ENCODE measurements around the gene PDE7B. TPM values are rescaled to one million over a fixed set of nuclear protein-coding genes. Genes with fewer than 3 reads are reported as not detected.

Gene PDE7B
- total and polyA plus RNA-seq, 2 of the 4 experiments (the other 2 are of a cell fraction), result 7.8 to 12.4 TPM

GRCh38 chr6:135866445-135867123 is 15.1 kb downstream of the PDE7B start:
- peak overlapping the region; percentile 80; the same call in 1 of the 2 replicates for H3K4me2 ChIP-seq (ENCODE audit: low read depth, low read length)
- BruUV-seq (replicated peaks), result no TSS peak
- no peak overlapping the region for H3K18ac ChIP-seq (ENCODE audit: low read depth, low read length)
- H3K79me1 ChIP-seq (ENCODE audit: low read depth in 1 of 2, low read length in 2 of 2), result peaks cover 26 to 33% of the 10 kb centered on the region in 2 experiments
- no peak for TF ChIP-seq RFX5 (IDR thresholded peaks at IDR 0.05; ENCODE audit: low read depth, low read length)
- no peak for TF ChIP-seq RAD21 (IDR thresholded peaks at IDR 0.05; ENCODE audit: low read length)
- TF ChIP-seq ELK1 (IDR thresholded peaks at IDR 0.05; ENCODE audit: borderline replicate concordance, low read depth, low read length), result no peak
- no peak for TF ChIP-seq CTCF (conservative IDR thresholded peaks at IDR 0.05; ENCODE audit: low read depth, low read length)
- no peak for TF ChIP-seq MAZ (IDR thresholded peaks at IDR 0.05; ENCODE audit: borderline replicate concordance, low read depth, low read length)
- no peak for TF ChIP-seq RCOR1 (IDR thresholded peaks at IDR 0.05; ENCODE audit: insufficient replicate concordance, low read length)
- TF ChIP-seq POLR2A (IDR thresholded peaks at IDR 0.05; ENCODE audit: low read depth, low read length), result no peak
- TF ChIP-seq USF2 (IDR thresholded peaks at IDR 0.05; ENCODE audit: low read depth, low read length), result no peak
- no peak for TF ChIP-seq FOS (IDR thresholded peaks at IDR 0.05; ENCODE audit: low read depth, low read length)
- no peak for TF ChIP-seq BHLHE40 (IDR thresholded peaks at IDR 0.05; ENCODE audit: low read depth, low read length)
- no peak for TF ChIP-seq CEBPB (IDR thresholded peaks at IDR 0.05; ENCODE audit: low read depth, low read length)
- TF ChIP-seq MXI1 (IDR thresholded peaks at IDR 0.05; ENCODE audit: borderline replicate concordance, low read depth, low read length), result no peak
- no peak for TF ChIP-seq MAFK (IDR thresholded peaks at IDR 0.05; ENCODE audit: low read depth, low read length)
- no peak for TF ChIP-seq NFE2L2 (IDR thresholded peaks at IDR 0.05; ENCODE audit: low read depth, low read length)
- TF ChIP-seq CHD1 (IDR thresholded peaks at IDR 0.05; ENCODE audit: low read depth, low read length), result no peak
- TF ChIP-seq SMC3 (IDR thresholded peaks at IDR 0.05; ENCODE audit: low read depth, low read length), result no peak
- H4K91ac ChIP-seq (ENCODE audit: insufficient read depth, low read depth, low read length), result no peak overlapping the region
- intact Hi-C loops (cut with micrococcal nuclease) (no loop called here), dilution Hi-C loops (cut with HindIII; ENCODE audit: low sequenced_read_pairs, unreplicated experiment) (no loop called here), in situ Hi-C loops (cut with MboI; ENCODE audit: low sequenced_read_pairs) (no loop called here)
- ChIA-PET CTCF (no interaction called here), POLR2A (ENCODE audit: unreplicated experiment) (no interaction called here)
- H3K9me1 ChIP-seq (ENCODE audit: insufficient read depth, low read length), result peaks cover 6% of the 10 kb centered on the region; the same call in 1 of the 2 replicates
- no peak overlapping the region; the same call in 1 of the 2 replicates for H3K9ac ChIP-seq (ENCODE audit: low read depth, low read length)
- H3K4ac ChIP-seq (ENCODE audit: low read depth, low read length), result no peak overlapping the region
- H4K8ac ChIP-seq (ENCODE audit: low read depth in 2 of 2, low read length in 2 of 2), result peak overlapping the region in 1 of 2 experiments; percentile 8; a peak in 1 of 4 replicates
- H3K23ac ChIP-seq (ENCODE audit: low read depth, low read length), result peak overlapping the region; percentile 24; the same call in 1 of the 2 replicates
- no peak overlapping the region for H2AK9ac ChIP-seq (replicated peaks; ENCODE audit: low read depth, low read length, poor library complexity)
- H2AFZ ChIP-seq (replicated peaks; ENCODE audit: low read length, poor library complexity), result no peak overlapping the region
- H2BK120ac ChIP-seq (ENCODE audit: low read depth, low read length), result no peak overlapping the region
- H3K27ac ChIP-seq (ENCODE audit: insufficient read depth, low read length), result no peak overlapping the region
- H3K27me3 ChIP-seq (ENCODE audit: control insufficient read depth, insufficient read depth, low read length), result no peaks in the 10 kb centered on the region
- ATAC-seq (ENCODE audit: low read depth) (no peak), DNase-seq (no peak)
- no peak overlapping the region for H3K14ac ChIP-seq (replicated peaks; ENCODE audit: low read depth, low read length)
- H3K56ac ChIP-seq (ENCODE audit: extremely low read depth, insufficient read depth, low read length), result no peak overlapping the region
- H4K20me1 ChIP-seq (ENCODE audit: insufficient read depth, low read length), result no peaks in the 10 kb centered on the region
- peak overlapping the region; percentile 53 for H2BK5ac ChIP-seq (ENCODE audit: low read depth, low read length, poor library complexity, severe bottlenecking)
- no peak overlapping the region for H2BK20ac ChIP-seq (ENCODE audit: low read depth, low read length)
- H3K4me1 ChIP-seq (ENCODE audit: control insufficient read depth, insufficient read depth, low read length), result peaks cover 6% of the 10 kb centered on the region
- no CpG with 5 or more reads among the region's 7 CpGs for WGBS, 2 experiments (ENCODE audit: extremely low coverage in 2 of 2, insufficient read length in 1 of 2)
- no peak overlapping the region; the same call in 1 of the 2 replicates for H3K4me3 ChIP-seq (ENCODE audit: insufficient read depth, low read depth, low read length)
- no peak overlapping the region for H2AK5ac ChIP-seq (ENCODE audit: low read depth, low read length)
- H3K36me3 ChIP-seq (ENCODE audit: control insufficient read depth, insufficient read depth, low read length), result peaks cover 4% of the 10 kb centered on the region; the same call in 1 of the 2 replicates
- H3K9me3 ChIP-seq (ENCODE audit: control insufficient read depth, insufficient read depth, low read length), result no peaks in the 10 kb centered on the region
- no peak overlapping the region for H2BK15ac ChIP-seq (ENCODE audit: low read depth, low read length)
- H4K5ac ChIP-seq (ENCODE audit: low read depth, low read length), result no peak overlapping the region
